Upper lobe of left lung (tissue), 6 donors: ENCODE measurements around the gene FGF14. TPM values are rescaled to one million over a fixed set of nuclear protein-coding genes. Genes with fewer than 3 reads are reported as not detected.
A peak's percentile ranks its signal among the peaks of the same experiment; 100 is the strongest.

Experiments used
- ATAC-seq, 2 donors: fragments of 200-7000 bp; cut with Tn5 transposase; one replicate each; pipeline ENCODE4 v1.9.1; 2022; ENCODE audit warnings: mild to moderate bottlenecking in 2 of 2, moderate library complexity in 2 of 2; ENCODE audit not compliant: low FRiP score in 2 of 2
- DNase-seq, 2 donors: peaks; one replicate each; pipeline ENCODE4 v3.0.0-alpha.2; 2019 to 2020
- H3K27ac ChIP-seq, 4 donors: fragments of 200-600 bp; sonication (generic); one replicate each; pipeline ENCODE4 v1.5.1; 2016 to 2019
- H3K27me3 ChIP-seq, 4 donors: fragments of 200-600 bp; sonication (generic); one replicate each; pipeline ENCODE4 v1.5.1; 2017 to 2019
- H3K36me3 ChIP-seq, 4 donors: fragments of 200-600 bp; sonication (generic); one replicate each; pipeline ENCODE4 v1.5.1; 2016 to 2019
- H3K4me1 ChIP-seq, 4 donors: fragments of 200-600 bp; sonication (generic); one replicate each; pipeline ENCODE4 v1.5.1; 2018 to 2019
- H3K4me3 ChIP-seq, 4 donors: fragments of 200-600 bp; sonication (generic); one replicate each; pipeline ENCODE4 v1.5.1; 2017 to 2019; ENCODE audit warnings: mild to moderate bottlenecking in 2 of 4, moderate library complexity in 1 of 4
- H3K9me3 ChIP-seq, 4 donors: fragments of 200-600 bp; sonication (generic); one replicate each; pipeline ENCODE4 v1.5.1; 2018 to 2019
- EP300 ChIP-seq, 4 donors: sonication (generic); formaldehyde crosslinking; IDR thresholded peaks; one replicate each; pipeline ENCODE4 v1.5.1; 2017; ENCODE audit warnings: antibody characterized with exemption in 4 of 4, control low read depth in 2 of 4
- POLR2A ChIP-seq, 4 donors: fragments of 450-650 bp; IDR thresholded peaks; one replicate each; pipeline ENCODE4 v1.5.1; 2016 to 2017; ENCODE audit warnings: antibody characterized with exemption in 4 of 4, mild to moderate bottlenecking in 2 of 4
- POLR2AphosphoS5 ChIP-seq, 2 donors: sonication (generic); formaldehyde crosslinking; IDR thresholded peaks; one replicate each; pipeline ENCODE4 v1.5.1; 2017; ENCODE audit warnings: antibody characterized with exemption in 2 of 2
- WGBS, 2 donors: methylation state at CpG; one replicate each; pipeline ENCODE4 v1.1.5; 2017 to 2018; 5-methylcytosine and 5-hydroxymethylcytosine counted together
- total RNA-seq, 6 donors: library from RNA; depleted of rRNA in 4 of 6; stranded (reverse); fragments of >200 nt in 4 of 6; gene quantifications; one replicate each; pipeline versions ENCODE4 v1.1.0 to v1.2.1, GENCODE V29; 2016 to 2021
- TF ChIP-seq, protein P1 (sequence below), 6 experiments: fragments of 450-650 bp in 4 of 6; fragments of 200-600 bp in 2 of 6; sonication (generic) in 2 of 6; IDR thresholded peaks; one replicate each; pipeline ENCODE4 v1.5.1; 2016 to 2019; ENCODE audit warnings: antibody characterized with exemption in 6 of 6
- donor health status: DM: no; HTN: no; CAD: no; lungs with moderate emphysema.
- donor health status: DM: no; HTN: yes; CAD: no; lungs with severe emphysema.

FGF14 gene
- total RNA-seq, 6 donors from 2014 or later: 0.80 to 8.4 (median 4.1) TPM

DNA sequence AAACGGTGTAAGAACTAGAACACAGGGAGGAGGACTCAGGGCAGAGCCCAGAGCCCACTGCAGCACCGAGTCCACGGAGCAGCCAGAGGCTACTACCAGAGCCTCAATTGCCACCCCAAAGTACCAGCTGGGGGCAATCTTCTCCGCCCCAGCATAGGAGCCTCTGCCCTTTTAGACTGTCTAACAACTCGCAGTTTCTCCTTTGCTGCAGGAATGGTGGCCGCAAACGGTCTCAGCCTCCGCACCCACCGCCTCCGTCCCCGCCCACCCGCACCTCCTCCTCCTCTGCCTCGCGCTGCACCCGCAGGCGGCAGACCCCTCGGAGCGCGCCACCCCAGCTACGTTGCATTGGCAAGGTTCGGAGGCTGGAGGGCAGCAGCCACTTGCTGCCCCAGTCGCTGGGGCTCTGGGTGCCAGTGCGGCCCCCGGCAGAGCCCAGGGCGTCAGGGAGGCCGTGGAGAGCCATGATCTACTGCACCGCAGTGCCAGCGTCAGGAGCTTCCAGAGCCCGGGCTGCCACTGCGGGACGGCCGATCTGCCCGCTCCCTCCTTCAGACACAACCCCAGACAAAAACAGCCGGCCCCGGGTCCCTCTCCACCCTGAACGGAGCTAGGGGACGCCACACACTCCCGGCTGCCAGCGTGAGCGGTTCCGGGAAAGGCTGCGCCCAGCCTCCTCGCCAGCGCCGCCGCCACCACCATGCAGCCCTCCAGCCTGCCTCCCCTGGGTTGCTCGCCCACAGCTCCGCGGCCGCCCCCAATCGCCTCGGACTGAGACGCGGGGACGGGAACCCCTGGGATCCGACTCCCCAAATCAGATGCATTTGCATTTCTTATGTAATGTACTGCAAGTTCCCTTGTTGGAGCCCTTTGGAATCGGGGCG is 1.8 kb downstream of the FGF14 start:
- TF ChIP-seq, protein P1, sequence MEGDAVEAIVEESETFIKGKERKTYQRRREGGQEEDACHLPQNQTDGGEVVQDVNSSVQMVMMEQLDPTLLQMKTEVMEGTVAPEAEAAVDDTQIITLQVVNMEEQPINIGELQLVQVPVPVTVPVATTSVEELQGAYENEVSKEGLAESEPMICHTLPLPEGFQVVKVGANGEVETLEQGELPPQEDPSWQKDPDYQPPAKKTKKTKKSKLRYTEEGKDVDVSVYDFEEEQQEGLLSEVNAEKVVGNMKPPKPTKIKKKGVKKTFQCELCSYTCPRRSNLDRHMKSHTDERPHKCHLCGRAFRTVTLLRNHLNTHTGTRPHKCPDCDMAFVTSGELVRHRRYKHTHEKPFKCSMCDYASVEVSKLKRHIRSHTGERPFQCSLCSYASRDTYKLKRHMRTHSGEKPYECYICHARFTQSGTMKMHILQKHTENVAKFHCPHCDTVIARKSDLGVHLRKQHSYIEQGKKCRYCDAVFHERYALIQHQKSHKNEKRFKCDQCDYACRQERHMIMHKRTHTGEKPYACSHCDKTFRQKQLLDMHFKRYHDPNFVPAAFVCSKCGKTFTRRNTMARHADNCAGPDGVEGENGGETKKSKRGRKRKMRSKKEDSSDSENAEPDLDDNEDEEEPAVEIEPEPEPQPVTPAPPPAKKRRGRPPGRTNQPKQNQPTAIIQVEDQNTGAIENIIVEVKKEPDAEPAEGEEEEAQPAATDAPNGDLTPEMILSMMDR (IDR thresholded peaks at IDR 0.05): no peak
- TF ChIP-seq POLR2A (IDR thresholded peaks at IDR 0.05): no peak
- no peak for TF ChIP-seq EP300 (IDR thresholded peaks at IDR 0.05)
- TF ChIP-seq POLR2AphosphoS5 (IDR thresholded peaks at IDR 0.05): no peak
- H3K36me3 ChIP-seq: no peaks in the 10 kb centered on the region
- peak; percentile 47 to 65 for ATAC-seq
- H3K27me3 ChIP-seq: peaks cover 0 to 18% (median 6%) of the 10 kb centered on the region in 4 donors
- 1 to 3% methylated on average over 11 to 35 of the region's 58 CpGs for WGBS, 2 donors
- H3K4me3 ChIP-seq: peak overlapping the region; percentile 37 to 65 (median 57)
- peak overlapping the region; percentile 22 to 69 (median 44) for H3K27ac ChIP-seq
- peak in 1 of 2 donors; percentile 84 for DNase-seq
- no peaks in the 10 kb centered on the region for H3K9me3 ChIP-seq
- peaks cover 6 to 25% (median 20%) of the 10 kb centered on the region in 4 donors for H3K4me1 ChIP-seq

DNA sequence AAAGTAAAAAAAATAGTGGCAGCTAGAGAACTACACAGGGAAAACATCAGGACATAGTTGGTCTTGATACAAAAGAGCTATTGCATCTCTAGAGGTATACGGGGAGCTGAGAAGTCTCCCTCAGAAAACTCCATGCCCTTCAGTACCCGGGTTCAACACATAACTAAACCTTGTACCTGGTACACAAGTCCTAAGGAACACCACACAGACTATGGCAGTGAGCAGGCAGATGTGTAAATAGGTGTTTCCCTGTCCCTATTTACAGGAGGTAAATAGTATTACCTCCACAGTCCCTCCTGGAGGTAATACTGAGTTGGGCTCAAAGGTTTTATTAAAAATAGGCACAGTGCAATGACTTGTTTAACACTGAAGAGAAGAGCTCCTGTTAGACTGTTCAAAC is 5.9 kb downstream of the FGF14 start:
- Histone ChIP-seq H3K27ac (no peak overlapping the region), H3K9me3 (no peaks in the 10 kb centered on the region), H3K36me3 (no peaks in the 10 kb centered on the region), H3K27me3 (peaks cover 0 to 14% (median 6%) of the 10 kb centered on the region in 4 donors), H3K4me3 (no peak overlapping the region), H3K4me1 (peaks cover 5 to 33% (median 22%) of the 10 kb centered on the region in 4 donors)
- no peak for ATAC-seq
- DNase-seq: no peak
- TF ChIP-seq, protein P1 (IDR thresholded peaks at IDR 0.05): no peak
- TF ChIP-seq POLR2A (IDR thresholded peaks at IDR 0.05) (no peak), POLR2AphosphoS5 (IDR thresholded peaks at IDR 0.05) (no peak), EP300 (IDR thresholded peaks at IDR 0.05) (no peak)
- 92 to 97% methylated on average over 2 of the region's 2 CpGs for WGBS, 2 donors

DNA sequence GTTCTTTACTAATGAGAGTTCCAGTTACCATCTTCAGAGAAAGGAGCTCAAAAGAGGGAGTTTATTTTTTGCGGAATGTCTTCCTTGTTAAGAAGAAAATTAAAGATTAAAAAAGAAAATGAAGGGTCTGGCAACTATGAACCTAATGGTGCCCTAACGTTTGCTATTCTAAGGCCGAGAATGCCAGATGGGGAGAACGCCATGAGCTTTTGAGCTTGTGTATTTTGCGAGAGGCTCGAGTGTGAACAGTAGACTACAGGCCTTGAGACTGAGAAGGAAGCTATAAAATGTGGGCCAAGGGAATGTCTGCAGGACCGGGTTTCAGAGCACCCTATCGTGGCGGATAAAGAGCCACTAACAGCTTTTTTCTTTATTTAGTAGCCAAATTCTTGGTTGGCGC is 6.7 kb downstream of the FGF14 start:
- Histone ChIP-seq H3K27ac (peak overlapping the region in 3 of 4 donors; percentile 64 to 82 (median 81)), H3K4me1 (peaks cover 5 to 25% (median 15%) of the 10 kb centered on the region in 4 donors), H3K36me3 (no peaks in the 10 kb centered on the region), H3K4me3 (peak overlapping the region in 3 of 4 donors; percentile 78 to 94 (median 89)), H3K9me3 (no peaks in the 10 kb centered on the region), H3K27me3 (peaks cover 0 to 7% (median 3%) of the 10 kb centered on the region in 4 donors)
- WGBS, 2 donors: 91 to 92% methylated on average over 10 of the region's 10 CpGs
- ATAC-seq (no peak), DNase-seq (no peak)
- TF ChIP-seq, protein P1 (IDR thresholded peaks at IDR 0.05): no peak
- TF ChIP-seq POLR2AphosphoS5 (IDR thresholded peaks at IDR 0.05): no peak
- no peak for TF ChIP-seq POLR2A (IDR thresholded peaks at IDR 0.05)
- no peak for TF ChIP-seq EP300 (IDR thresholded peaks at IDR 0.05)

DNA sequence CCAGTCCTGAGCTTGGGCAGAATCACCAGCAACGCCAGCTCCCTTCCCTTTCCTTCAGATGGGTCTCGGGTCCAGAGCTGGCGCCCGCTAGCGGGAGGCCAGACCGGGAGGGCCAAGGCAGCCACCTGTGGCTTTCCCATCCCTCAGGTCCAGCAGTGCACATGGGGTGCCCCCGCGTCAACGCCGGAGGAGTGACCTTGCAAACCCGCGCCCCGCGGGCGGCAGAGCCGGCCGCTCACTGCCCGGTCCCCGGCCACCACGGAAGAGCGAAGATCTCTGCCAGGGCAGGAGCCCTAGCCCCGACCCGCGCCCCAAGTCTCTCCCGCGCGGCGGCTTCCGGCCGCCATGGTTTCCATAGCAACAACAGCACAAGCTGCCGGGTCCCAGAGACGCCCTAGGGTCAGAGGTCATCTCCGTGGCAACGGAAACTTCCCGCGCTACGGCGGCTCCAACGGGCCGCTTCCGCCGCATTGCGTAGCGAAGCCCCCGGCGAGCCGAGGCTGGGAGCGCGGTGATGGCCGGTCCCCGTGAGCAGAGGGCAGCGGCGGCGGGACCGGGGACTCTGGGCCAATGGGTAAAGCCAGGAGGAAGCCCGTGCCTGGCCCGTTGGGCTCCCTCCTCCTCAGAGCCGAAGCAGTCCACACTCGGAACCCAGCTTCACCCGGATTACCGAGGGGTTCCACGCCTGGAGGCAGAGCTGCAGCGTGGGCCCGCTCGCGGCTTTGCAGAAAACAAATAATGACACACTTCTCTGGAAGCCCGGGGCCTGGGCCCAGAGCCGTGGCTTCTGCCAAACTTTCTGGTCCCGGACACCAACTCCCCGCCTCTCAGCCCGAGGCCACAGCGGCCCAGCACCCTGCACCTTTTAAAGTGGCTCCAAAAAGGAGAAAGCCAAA is 7.4 kb downstream of the FGF14 start:
- Histone ChIP-seq H3K9me3 (no peaks in the 10 kb centered on the region), H3K27ac (peak overlapping the region; percentile 64 to 82 (median 80)), H3K27me3 (no peaks in the 10 kb centered on the region), H3K4me3 (peak overlapping the region; percentile 78 to 94 (median 92)), H3K4me1 (peaks cover 5 to 19% (median 9%) of the 10 kb centered on the region in 4 donors), H3K36me3 (no peaks in the 10 kb centered on the region)
- TF ChIP-seq EP300 (IDR thresholded peaks at IDR 0.05) (peak in 1 of 4 donors; percentile 41), POLR2AphosphoS5 (IDR thresholded peaks at IDR 0.05) (peak; percentile 71 to 79), POLR2A (IDR thresholded peaks at IDR 0.05) (peak in 3 of 4 donors; percentile 18 to 67 (median 33))
- TF ChIP-seq, protein P1 (IDR thresholded peaks at IDR 0.05): peak in 2 of 6 experiments; percentile 16 to 22
- 5 to 10% methylated on average over 10 to 30 of the region's 72 CpGs for whole genome bisulfite sequencing, 2 donors
- ATAC-seq (peak; percentile 94 to 98), DNase-seq (peak; percentile 89 to 96)
